Right lobe of liver (tissue), 6 donors: ENCODE data around the gene KIF25. TPM values are rescaled to one million over a fixed set of nuclear protein-coding genes. Genes with fewer than 3 reads are reported as not detected.
A peak's percentile ranks its signal among the peaks of the same experiment; 100 is the strongest.

Source experiments
- ATAC-seq, 4 donors: fragments of 200-7000 bp; cut with Tn5 transposase; one replicate each; pipeline ENCODE4 v1.9.1; 2020; ENCODE audit warnings: mild to moderate bottlenecking in 4 of 4, moderate library complexity in 4 of 4
- DNase-seq, 3 donors: peaks; one replicate each; pipeline ENCODE4 v3.0.0-alpha.2; 2020
- H3K27ac ChIP-seq, 3 donors: fragments of 200-600 bp; one replicate each; pipeline ENCODE4 v1.8.0; 2022
- H3K27me3 ChIP-seq, 2 donors: fragments of 200-600 bp; one replicate each; pipeline ENCODE4 v1.8.0; 2022
- H3K36me3 ChIP-seq, 4 donors: fragments of 200-600 bp; sonication (generic) in 1 of 4; one replicate each; pipeline versions ENCODE4 v1.5.1 to v1.8.0; 2017 to 2022; ENCODE audit warnings: control low read depth in 1 of 4
- H3K4me1 ChIP-seq, 4 donors: fragments of 200-600 bp; sonication (generic) in 1 of 4; one replicate each; pipeline versions ENCODE4 v1.5.1 to v1.8.0; 2017 to 2022; ENCODE audit warnings: control low read depth in 1 of 4
- H3K4me3 ChIP-seq, 3 donors: fragments of 200-600 bp; one replicate each; pipeline ENCODE4 v1.8.0; 2022
- H3K9me3 ChIP-seq, 4 donors: fragments of 200-600 bp; sonication (generic) in 1 of 4; one replicate each; pipeline versions ENCODE4 v1.5.1 to v1.8.0; 2017 to 2022; ENCODE audit warnings: control low read depth in 1 of 4
- POLR2A ChIP-seq: fragments of 450-650 bp; IDR thresholded peaks from one replicate; pipeline ENCODE4 v1.6.1; 2017; ENCODE audit warnings: antibody characterized with exemption, mild to moderate bottlenecking
- WGBS: methylation state at CpG from one replicate; pipeline ENCODE4 v1.1.6; 2018; ENCODE audit warnings: low coverage, low lambda C conversion rate; ENCODE audit not compliant: insufficient coverage; ENCODE audit errors: missing lambda C conversion rate; 5-methylcytosine and 5-hydroxymethylcytosine counted together
- intact Hi-C, 2 donors: fragments of 100-400 bp; cut with DNase I; formaldehyde crosslinking; loops; one replicate each; pipeline versions ENCODE4 v1.11.2 to v1.14.1; 2022
- total RNA-seq, 6 experiments: library from RNA; depleted of rRNA in 2 of 6; stranded (reverse); fragments of >200 nt in 2 of 6; fragmentation: NEBNext Ultra II Directional in 3 of 6; extraction: Animal tissue kit (Norgen Biotek cat#: 25700) in 3 of 6; gene quantifications; one replicate each; pipeline versions ENCODE4 v1.1.0 to v1.2.4, GENCODE V29; 2016 to 2023
- TF ChIP-seq, protein P1 (sequence below), 4 donors: fragments of 200-600 bp in 3 of 4; fragments of 450-650 bp in 1 of 4; IDR thresholded peaks; one replicate each; pipeline versions ENCODE4 v1.5.1 to v1.8.0; 2016 to 2022; ENCODE audit warnings: antibody characterized with exemption in 4 of 4, mild to moderate bottlenecking in 2 of 4
- donor health status: DM: no; HTN: yes; CAD: no.
- donor health status: DM: no; HTN: no; CAD: no.
- donor health status: DM: no; HTN: no; CAD: no.
- donor health status: DM: no; HTN: yes; CAD: no.
- donor health status: DM: no; HTN: yes; CAD: no.

The KIF25 gene
- total RNA-seq, 6 experiments from 2014 or later = 0.15 TPM; not detected in 5

- 96% methylated on average over 8 of the region's 17 CpGs for WGBS
- DNase-seq = peak in 2 of 3 donors; percentile 3 to 24
Measured at GRCh38 chr6:168043193-168043847, 45.8 kb downstream of the KIF25 start.

DNA sequence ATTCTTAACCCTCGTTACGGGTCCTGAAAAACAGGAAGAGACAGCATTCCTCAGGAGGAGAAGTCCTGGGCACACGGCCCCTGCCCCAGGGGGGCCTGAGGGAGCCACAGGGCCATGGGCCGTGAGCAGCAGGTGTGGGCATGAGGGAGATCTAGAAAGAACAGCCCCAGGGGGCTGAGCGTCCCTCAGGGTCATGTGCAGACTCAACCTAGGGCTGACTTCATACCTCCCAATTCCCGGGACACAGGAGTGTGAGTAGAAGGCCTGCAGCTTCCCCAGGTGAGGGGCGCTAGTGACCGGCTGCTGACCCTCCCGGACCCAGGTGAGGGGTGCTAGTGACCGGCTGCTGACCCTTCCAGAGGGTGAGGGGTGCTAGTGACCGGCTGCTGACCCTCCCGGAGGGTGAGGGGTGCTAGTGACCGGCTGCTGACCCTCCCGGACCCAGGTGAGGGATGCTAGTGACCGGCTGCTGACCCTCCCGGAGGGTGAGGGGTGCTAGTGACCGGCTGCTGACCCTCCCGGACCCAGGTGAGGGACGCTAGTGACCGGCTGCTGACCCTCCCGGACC lies 46.5 kb downstream of the KIF25 start:
- no peak for TF ChIP-seq POLR2A
- TF ChIP-seq, protein P1, sequence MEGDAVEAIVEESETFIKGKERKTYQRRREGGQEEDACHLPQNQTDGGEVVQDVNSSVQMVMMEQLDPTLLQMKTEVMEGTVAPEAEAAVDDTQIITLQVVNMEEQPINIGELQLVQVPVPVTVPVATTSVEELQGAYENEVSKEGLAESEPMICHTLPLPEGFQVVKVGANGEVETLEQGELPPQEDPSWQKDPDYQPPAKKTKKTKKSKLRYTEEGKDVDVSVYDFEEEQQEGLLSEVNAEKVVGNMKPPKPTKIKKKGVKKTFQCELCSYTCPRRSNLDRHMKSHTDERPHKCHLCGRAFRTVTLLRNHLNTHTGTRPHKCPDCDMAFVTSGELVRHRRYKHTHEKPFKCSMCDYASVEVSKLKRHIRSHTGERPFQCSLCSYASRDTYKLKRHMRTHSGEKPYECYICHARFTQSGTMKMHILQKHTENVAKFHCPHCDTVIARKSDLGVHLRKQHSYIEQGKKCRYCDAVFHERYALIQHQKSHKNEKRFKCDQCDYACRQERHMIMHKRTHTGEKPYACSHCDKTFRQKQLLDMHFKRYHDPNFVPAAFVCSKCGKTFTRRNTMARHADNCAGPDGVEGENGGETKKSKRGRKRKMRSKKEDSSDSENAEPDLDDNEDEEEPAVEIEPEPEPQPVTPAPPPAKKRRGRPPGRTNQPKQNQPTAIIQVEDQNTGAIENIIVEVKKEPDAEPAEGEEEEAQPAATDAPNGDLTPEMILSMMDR (IDR thresholded peaks at IDR 0.05) = no peak
- ATAC-seq (no peak), DNase-seq (no peak)
- Histone ChIP-seq H3K9me3 (peaks cover 0 to 9% (median 0%) of the 10 kb centered on the region in 4 donors), H3K4me1 (no peaks in the 10 kb centered on the region), H3K4me3 (no peak overlapping the region), H3K36me3 (no peaks in the 10 kb centered on the region), H3K27me3 (no peaks in the 10 kb centered on the region), H3K27ac (no peak overlapping the region)
- intact Hi-C loops = no loop called here
- 72% methylated on average over 9 of the region's 21 CpGs for WGBS

More at GRCh38 chr6:168043193-168043847, 45.8 kb downstream of the KIF25 start:
- peak in 1 of 4 donors; percentile 7 for ATAC-seq
- Histone ChIP-seq H3K4me3 (no peak overlapping the region), H3K27ac (no peak overlapping the region), H3K36me3 (no peaks in the 10 kb centered on the region), H3K9me3 (peaks cover 0 to 9% (median 0%) of the 10 kb centered on the region in 4 donors), H3K27me3 (no peaks in the 10 kb centered on the region), H3K4me1 (no peaks in the 10 kb centered on the region)
- intact Hi-C loops = no loop called here
- no peak for TF ChIP-seq POLR2A

DNA sequence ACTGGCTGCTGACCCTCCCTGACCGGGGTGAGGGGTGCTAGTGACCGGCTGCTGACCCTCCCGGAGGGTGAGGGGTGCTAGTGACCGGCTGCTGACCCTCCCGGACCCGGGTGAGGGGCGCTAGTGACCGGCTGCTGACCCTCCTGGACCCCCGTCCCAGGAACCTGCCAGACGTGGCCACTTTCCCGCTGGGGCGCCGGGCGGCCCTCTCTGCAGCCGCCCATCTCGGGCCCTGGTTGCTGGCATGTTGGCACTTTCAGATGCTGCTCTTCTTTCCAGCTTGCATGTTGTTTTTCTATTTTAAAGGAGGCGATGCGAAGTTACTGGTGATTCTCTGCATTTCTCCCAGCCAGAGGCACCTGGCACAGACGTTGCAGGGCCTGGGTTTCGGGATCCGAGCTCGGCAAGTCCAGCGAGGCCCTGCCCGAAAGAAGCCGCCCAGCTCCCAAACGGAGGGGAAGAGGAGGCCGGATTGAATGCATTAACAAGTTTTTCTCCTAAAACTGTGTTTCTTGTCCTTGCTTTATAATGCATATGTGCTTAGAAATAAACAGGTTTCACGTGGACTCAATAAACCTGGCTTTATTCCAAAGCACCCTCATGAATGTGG lies 47.2 kb downstream of the KIF25 start:
- intact Hi-C loops = no loop called here
- Histone ChIP-seq H3K36me3 (no peaks in the 10 kb centered on the region), H3K27me3 (no peaks in the 10 kb centered on the region), H3K9me3 (peaks cover 0 to 3% (median 0%) of the 10 kb centered on the region in 4 donors), H3K4me1 (no peaks in the 10 kb centered on the region), H3K27ac (no peak overlapping the region), H3K4me3 (no peak overlapping the region)
- no peak for TF ChIP-seq POLR2A
- TF ChIP-seq, protein P1 (IDR thresholded peaks at IDR 0.05) = no peak
- ATAC-seq (no peak), DNase-seq (no peak)
- WGBS = 85% methylated on average over 6 of the region's 28 CpGs

DNA sequence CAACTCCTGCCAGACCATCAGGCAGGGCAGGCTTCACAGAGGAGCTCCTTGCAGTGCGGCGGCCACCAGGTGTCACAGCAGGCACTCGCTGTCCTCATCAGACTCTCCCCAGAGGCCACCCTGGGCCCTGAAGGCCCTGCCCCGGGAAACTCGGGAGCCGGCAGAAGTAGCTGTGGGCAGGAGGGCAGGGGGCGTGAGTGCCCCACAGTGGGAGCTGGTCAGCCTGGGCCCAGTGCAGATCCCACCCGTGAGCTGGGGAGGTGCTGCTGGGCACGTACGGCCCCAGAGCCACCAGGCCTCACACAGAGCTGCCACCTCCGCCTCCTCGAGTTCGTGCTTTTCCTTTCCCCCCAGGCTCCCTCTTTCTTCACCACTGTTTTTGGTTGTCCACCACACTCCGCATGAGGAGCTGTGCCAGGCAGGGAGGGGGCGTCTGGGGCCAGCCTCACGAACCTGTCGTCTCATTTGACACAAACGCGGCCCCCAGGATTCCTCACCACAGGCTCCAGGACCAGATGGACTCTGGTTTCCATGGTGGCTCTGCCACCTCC lies 47.7 kb downstream of the KIF25 start:
- H3K27ac ChIP-seq = no peak overlapping the region
- H3K9me3 ChIP-seq = no peaks in the 10 kb centered on the region
- WGBS = 87% methylated on average over 10 of the region's 19 CpGs
- DNase-seq (peak in 1 of 3 donors; percentile 43), ATAC-seq (no peak)
- TF ChIP-seq, protein P1 (IDR thresholded peaks at IDR 0.05) = no peak
- no peak for TF ChIP-seq POLR2A
- H3K36me3 ChIP-seq = no peaks in the 10 kb centered on the region
- H3K4me3 ChIP-seq = no peak overlapping the region
- H3K4me1 ChIP-seq = no peaks in the 10 kb centered on the region
- intact Hi-C loops = no loop called here
- H3K27me3 ChIP-seq = no peaks in the 10 kb centered on the region
